Measurements from ENCODE around the gene PRSS8.
"Not testable (repeated sequence)": the region's sequence is repeated elsewhere in the genome, so short reads cannot be mapped to it uniquely, and the experiment has no call there.

The PRSS8 gene

DNA sequence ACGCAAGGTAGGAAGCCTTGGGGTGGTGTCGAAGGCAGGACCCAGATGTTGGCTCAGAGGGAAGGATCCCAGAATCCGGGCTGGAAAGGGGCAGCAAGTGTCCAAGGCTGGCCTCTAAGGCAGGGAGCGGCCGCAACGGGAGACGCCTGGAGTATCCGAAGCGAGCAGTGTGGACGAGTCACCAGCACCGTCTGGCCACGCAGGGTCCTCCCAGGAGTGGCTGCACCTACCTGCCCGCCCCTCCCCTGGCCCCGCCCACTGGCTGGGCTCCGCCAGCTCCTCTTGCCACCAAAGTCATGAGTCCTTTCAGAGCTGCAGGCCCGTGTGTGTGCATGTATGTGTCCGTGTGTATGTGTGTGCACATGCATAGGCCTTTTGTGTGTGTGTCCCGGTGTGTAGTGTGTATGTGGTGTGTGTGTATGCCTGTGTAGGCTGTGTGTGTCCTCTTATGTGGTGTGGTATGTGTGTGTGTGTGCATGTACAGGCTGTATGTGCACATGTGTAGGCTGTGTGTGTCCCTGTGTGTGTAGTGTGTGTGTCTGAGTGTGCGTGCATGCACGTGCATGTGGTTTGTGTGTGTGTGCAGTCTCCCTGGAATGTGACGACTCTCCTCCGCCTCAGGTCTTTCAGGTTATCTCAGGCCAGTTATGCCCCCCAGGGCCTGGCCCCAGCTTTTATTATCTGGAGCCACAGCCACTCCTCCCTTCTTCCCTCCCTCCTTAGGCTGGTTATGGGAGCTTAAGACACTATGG lies at the start of gene PRSS8:
PRSS8 (minus strand) TSS at position 193 of the 752 bp plus-strand sequence. CDS start 229 bp downstream, outside the sequence.
- FAIRE-seq = no peak

DNA sequence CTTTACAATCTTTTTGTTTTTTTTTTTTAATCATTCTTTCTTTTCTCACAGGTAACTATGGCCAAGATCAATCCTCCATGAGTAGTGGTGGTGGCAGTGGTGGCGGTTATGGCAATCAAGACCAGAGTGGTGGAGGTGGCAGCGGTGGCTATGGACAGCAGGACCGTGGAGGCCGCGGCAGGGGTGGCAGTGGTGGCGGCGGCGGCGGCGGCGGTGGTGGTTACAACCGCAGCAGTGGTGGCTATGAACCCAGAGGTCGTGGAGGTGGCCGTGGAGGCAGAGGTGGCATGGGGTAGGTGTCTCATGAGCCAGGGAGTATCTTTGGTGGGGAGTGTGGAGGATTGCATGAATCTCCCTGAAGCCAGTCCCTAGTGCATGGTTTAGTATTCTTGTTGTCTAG lies 49.4 kb upstream of the PRSS8 start:
- FAIRE-seq = no peak

DNA sequence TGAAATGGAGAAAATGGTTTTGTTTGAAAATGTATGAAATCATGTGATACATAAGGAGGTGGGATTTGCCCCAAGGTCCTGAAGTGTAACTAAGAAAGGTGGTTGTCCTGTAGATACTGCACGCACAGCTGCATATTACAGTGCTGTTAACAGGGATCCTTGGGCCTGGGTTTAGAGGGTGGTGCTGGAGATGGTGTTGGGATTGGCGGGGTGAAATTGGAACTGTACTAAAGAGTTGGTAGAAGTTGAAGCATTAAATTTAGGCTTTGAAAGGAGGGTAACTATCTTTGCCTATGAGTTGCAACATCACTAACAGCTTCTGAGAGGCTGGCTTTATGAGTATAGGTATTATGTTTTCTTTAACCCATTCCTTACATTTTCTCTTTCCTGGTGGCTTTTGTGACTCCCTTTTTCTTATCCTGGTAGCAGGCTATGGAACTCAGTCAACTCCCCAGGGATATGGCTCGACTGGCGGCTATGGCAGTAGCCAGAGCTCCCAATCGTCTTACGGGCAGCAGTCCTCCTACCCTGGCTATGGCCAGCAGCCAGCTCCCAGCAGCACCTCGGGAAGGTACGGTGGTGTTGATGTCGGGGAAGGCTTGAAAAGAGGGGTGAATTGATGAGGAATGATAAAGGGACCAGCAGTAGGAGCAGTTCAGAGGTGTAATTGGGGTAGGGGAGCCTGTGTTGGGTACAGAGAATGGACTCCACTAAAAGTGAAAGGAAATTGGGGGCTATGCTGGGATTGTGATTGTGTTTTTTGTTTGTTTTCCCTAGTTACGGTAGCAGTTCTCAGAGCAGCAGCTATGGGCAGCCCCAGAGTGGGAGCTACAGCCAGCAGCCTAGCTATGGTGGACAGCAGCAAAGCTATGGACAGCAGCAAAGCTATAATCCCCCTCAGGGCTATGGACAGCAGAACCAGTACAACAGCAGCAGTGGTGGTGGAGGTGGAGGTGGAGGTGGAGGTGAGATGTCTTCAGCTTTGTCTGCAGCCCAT lies 48.2 kb upstream of the PRSS8 start:
- FAIRE-seq = no peak

DNA sequence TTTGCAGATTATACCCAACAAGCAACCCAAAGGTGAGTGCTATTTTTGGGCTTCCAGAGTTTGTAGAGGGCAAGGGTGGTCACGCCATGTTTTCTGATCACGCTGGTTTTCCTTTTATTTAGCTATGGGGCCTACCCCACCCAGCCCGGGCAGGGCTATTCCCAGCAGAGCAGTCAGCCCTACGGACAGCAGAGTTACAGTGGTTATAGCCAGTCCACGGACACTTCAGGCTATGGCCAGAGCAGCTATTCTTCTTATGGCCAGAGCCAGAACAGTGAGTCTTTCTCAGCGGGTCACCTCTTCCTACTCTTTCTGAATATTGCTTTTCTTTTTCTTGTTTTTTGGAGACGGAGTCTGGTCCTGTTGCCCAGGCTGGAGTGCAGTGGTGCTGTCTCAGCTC lies 46.9 kb upstream of the PRSS8 start:
- no peak for FAIRE-seq

DNA sequence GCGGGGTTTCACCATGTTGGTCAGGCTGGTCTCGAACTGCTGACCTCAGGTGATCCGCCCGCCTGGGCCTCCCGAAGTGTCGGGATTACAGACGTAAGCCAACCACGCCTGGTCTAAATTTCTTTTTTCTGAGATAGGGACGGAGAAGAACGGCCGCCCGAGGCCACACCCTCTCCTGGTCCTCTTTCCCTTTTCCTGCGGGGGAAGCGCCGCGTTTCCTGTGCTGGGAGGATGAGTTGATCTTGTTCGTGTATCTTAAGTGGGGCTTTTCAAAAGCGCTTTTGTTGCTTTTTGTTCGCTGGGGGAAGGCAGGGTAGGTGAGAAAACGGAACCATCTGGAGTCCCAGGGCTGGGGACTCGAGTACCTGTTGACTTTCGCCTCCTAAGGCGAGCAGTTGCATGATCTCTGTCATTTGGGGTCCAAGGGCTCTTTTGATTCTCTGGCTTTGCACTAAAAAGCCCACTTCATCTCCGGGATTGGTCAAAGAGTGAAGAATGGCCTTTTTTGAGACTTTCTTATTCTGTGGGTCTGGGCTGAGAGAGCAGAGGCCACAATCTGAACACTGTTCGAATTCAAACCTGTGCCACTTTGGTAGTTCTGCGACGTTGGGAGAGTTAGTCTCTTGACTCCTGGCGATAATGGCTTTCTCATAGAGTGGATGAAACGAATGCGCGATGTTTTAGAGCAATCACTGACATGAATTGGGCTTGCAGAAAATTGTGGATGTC lies 45.7 kb upstream of the PRSS8 start:
- no peak for FAIRE-seq

DNA sequence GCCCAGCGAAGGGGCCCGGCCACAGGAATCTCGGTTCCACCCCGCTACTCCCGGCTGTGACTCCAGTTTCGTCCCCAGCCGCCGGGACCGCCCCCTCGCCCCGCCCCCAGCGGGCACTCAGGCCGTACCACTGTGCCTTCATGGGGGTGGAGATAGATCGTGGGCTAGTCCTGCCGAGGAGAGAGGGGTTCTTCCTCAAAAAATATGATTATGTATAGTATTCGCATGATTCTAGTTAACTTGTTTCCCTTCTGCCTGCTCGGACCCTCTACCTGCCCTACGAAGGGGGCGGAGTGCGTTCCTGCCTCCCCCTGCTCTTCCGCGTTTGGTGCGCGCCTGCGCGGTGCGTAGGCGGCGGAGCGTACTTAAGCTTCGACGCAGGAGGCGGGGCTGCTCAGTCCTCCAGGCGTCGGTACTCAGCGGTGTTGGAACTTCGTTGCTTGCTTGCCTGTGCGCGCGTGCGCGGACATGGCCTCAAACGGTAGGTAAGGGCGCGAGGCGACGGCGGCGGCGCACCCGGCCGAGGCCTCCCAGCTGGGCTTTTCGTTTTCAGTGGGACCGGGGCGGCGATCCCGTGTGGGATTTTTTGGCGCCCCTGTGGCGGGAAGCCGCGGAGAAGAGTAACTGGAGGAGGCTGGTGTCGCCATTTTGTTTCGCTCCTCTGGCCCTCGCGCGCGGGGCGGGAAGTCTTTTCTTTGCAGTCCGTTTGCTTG lies 44.4 kb upstream of the PRSS8 start, which contains the start of gene FUS:
FUS (plus strand) TSS at position 393 of the 713 bp plus-strand sequence; CDS start at position 469, 76 bp downstream.
- peak; percentile 23 for FAIRE-seq

DNA sequence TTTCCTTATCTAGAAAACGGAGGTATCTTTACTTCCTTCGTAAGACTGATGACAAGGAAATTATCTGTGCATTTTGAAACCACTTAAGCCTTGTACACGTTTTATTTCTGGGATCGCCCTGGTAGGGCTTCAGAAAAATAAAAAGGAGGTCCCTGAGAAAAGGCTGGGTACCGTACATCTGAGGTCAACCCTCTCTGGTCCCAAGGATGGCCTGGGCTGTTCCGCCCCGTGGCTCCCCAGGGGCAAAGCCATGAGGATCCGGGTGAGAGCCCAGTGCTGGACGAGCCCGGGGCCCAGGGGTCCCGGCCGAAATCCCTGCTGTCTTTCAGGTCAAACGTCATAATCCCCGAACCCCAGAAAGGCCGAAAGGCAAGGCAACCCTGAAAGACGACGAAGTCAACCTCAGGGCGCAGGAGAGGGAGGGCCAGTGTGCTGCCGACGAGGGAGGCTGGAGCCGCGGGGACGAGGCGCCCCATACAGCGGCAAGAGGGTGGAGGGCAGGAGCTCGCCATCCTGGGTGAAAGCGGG lies 43.8 kb upstream of the PRSS8 start:
- FAIRE-seq = no peak

DNA sequence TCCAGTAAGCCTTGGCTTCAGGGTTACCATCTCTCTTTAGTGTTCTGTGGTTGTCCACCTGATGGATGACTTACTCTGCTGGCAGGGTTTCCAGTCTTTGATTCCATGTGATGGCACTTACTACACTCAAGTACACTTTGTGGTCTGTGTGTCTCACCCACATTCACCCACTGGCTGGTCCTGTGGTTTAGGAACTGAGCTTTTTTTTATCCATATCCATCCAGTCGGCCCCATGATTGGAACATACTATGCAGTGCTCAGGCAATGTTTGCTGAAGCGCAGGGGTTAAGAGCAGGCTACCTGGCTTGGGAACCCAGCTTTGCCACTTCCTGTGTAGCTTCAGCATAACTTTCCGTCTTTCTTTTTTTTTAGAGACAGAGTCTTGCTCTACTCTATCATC lies 41.6 kb upstream of the PRSS8 start:
- no peak for FAIRE-seq

DNA sequence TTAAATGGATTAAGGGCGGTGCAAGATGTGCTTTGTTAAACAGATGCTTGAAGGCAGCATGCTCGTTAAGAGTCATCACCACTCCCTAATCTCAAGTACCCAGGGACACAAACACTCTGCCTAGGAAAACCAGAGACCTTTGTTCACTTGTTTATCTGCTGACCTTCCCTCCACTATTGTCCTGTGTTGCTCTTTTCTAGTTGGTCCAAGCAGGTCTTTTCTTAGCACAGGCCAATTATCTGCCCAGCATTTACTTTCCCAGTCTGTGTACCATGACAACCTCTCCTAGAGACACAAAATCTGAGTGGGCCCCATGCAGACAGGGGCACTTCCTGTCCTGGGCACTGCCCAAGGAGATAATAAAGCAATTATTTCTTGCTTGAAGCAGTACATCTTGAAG lies 34.5 kb upstream of the PRSS8 start:
- FAIRE-seq = not testable (repeated sequence)

DNA sequence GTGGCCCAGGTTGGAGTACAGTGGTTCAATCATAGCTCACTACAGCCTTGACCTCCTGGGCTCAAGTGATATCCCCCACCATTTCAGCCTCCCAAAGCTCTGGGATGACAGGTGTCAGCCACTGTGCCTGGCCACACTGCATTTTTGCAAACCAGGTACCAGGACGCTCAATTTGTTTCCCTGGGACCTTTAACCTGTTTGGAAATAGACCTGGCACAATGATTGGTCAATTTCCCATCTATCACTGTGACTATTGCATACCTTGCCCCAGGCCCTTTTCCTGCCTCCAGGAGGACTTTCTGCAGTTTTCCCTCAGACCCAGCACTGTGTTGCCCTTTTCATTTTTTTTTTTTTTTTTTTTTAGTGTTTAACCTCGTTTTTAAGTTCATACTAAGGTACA lies 33.3 kb upstream of the PRSS8 start:
- FAIRE-seq = no peak

DNA sequence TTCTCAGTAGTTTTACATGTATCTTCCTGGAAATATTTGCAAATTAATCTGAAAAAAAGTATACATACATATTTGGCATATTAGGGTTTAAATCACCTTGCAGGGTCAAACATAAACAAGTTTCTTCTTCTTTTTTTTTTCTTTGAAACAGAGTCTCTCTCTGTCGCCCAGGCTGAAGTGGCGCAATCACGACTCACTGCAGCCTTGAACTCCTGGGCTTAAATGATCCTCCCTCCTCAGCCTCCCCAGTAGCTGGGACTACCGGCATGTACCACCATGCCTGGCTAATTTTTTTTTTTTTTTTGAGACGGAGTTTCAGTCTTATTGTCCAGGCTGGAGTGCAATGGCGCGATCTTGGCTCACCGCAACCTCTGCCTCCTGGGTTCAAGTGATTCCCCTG lies 31.8 kb upstream of the PRSS8 start:
- no peak for FAIRE-seq

DNA sequence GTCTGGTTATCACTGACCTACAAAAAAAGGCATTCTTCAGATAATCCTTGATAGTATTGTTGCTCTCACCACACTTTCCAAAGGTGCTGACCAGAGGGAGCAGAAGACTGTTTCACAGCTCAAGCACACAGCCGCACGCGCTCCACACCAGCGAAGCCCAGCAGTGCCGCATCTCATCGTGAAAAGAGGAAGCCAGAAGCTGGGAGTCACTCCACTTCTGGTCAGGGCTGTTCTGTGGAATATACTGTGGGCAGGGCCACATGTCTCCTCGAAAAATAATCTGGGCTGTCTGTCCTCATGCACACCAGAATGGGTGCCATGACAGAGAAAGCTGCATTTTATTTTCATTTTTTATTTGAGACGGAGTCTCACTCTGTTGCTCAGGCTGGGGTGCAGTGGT lies 21.6 kb upstream of the PRSS8 start:
- no peak for FAIRE-seq

DNA sequence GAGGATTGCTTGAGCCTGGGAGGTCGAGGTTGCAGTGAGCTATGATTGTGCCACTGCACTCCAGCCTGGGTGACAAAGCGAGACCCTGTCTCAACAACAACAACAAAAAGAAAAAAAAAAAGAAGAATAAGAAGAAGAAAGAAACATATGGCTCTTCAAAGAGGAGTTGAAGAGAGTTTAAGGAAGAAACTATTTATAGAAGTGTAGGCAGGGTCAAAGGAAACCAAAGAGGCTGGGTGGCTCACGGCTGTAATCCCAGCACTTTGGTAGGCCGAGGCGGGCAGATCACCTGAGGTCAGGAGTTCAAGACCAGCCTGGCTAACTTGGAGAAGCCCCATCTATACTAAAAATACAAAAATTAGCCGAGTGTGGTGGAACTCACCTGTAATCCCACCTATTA lies 15.4 kb upstream of the PRSS8 start:
- FAIRE-seq = not testable (repeated sequence)

DNA sequence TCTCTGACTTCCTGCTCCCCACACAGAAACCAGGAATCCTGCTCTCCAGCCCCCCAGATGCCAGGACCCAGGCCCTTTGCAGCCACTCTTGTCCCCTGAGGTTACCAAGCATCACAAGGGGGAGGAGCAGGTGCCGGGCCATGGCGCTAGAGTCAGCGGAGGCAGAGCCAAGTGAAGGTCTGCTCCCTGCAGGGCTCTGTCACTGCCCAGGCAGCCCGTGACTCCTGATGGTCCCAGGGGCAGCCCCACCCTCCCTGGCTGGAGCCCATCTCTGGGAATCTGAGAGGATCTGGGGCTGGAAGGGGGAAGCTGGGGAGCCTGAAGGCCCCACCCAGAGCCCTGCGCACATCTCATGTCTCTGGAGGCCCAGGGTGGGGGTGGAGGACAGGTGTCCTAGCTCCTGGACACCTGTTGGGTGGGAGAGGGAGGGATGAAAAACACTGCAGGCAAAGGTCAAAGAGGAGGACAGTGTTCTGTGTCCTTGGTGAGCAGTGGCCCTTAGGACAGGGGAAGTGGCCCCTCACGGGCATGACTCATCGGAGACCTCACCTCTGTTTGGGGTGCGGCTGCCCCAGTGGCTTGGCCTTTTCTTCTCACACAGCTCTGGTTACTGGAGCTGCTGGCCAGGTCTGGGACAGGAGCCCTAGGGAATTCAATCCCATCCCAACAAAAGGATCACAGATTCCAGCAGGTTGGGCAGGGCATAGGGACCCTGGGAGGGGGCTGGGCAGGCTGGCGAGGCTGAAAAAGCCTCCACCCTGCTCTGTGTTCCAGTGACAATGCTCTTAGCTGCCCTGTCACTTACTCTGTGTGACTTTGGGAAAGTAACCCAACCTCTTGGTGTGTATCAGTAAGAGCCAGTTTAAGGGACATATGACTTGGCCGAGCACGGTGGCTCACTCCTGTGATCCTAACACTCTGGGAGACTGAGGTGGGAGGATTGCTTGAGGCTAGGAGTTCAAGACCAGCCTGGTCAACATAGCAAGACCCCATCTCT lies 14.7 kb upstream of the PRSS8 start, which contains the start of gene PRSS36:
PRSS36 (minus strand) TSS at position 173 of the 997 bp plus-strand sequence; CDS start at position 142, 31 bp downstream.
- FAIRE-seq = no peak

DNA sequence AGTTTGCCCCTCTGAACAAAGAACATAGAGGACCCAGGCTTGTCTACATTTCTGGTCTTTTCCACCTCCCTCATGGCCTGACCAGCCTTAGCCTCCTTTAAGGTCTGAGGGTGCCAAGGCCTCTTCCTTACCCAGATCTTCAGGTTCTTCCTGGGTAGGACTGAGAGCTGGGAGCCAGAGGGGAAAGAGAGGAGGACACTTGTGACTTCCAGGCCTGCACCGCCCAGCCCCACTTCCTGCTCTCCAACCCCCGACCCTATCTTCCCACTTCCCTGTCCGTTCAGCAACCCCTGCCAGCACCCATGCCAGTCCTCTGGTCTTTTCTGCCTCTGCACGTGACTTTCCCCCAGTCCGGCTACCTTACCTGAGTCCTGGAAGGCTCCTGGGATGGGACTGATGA lies 13.8 kb upstream of the PRSS8 start:
- FAIRE-seq = no peak

DNA sequence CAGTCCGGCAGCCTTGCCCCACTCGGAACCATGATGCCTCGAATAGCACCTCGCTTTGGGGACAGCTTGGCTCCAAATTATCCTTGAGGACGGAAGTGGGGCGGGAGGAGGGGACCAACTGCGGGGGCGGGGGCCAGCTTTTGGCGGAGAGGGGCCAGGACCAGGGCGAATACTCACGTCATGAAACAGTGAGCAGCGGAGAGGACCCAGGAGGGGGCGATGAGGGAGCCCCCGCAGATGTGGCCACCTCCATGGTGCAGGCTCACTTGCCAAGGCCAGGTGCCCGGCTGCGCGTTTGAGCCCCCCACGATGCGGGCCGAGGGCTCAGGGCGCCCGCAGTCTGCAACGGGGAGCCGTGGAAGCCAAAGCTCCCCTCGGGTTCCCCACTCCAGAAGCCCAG lies 13.4 kb upstream of the PRSS8 start:
- FAIRE-seq = no peak

DNA sequence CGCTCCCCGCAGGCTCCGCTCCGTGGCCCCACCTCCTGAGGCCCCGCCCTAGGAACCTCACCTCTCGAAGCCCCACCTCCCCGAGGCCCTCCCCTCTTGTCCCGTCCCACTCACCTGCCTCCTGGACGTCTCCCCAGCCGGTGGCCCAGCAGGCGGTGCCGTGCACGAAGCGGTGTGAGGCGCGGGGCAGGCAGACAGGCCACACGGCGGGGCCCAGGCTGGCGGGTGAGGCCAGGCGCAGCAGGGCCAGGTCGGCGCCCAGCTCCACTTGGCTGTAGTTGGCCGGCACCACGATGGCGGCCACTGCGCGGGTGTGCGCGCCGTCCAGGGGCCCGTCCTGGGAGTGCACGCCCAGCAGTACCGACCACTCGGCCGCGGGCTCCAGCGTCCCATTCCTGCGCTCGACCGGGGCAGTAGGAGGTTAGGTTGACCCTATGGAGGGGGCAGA lies 12.8 kb upstream of the PRSS8 start:
- no peak for FAIRE-seq

DNA sequence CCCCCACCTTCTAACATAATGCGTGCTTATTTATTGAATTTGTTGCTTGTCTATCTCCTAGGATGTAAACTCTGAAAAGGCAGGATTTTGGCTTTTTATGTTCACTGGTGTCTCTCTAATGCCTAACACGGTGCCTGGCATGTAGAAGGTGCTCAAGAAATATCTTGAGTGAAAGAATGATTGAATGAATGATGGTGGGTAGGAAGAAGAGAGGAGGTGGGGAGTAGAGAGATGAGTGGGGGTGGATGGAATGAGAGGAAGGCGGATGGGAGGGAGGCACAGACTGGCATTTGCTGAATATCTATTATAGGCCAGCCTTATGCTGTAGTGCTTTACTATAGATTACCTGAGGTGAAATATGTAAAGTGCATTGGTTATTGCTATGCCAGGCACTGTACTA lies 12.0 kb upstream of the PRSS8 start:
- FAIRE-seq = no peak

DNA sequence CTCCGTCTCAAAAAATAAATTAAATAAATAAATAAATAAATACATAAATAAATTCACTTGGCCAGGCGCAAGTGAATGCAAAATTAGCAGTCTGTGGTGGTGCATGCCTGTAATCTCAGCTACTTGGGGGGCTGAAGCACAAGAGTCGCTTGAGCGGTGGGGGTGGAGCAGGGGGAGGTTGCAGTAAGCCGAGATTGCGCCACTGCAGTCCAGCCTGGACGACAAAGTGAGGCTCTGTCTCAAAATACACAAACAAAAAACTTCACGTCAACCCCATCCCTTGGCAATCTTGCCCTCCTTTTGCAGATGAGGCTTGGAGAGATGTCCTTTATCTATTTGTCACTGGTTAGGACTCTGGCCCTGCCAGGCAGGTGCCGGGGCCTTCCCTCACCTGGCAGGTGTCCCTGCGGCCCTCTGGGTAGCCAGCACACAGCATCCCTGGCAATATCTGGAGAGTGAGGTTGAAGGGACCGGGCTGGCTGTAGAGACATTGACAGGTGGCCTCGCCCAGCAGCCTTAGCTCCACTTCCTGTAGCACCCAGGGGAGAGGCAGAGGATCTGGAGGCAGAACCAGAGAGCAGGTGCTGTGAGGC lies 10.0 kb upstream of the PRSS8 start:
- no peak for FAIRE-seq

DNA sequence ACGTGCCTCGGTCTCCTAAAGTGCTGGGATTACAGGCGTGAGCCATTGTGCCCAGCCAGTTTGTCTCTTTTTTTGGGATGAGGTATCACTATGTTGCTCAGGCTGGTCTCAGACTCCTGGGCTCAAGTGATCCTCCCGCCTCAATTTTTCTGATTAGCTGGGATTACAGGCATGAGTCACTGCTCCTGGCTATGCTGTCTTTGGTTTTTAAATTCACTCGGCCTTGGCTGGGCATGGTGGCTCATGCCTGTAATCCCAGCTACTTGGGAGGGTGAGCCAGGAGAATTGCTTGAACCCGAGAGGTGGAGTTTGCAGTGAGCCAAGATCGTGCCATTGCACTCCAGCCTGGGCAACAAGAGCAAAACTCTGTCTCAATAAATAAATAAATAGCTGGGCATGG lies 8.9 kb upstream of the PRSS8 start:
- FAIRE-seq = not testable (repeated sequence)
